ENCODE data around the gene ELFN1.

- no peak for TF ChIP-seq CTCF (IDR thresholded peaks at IDR 0.05; ENCODE audit: low read depth, low read length, missing input control)
- no peak for TF ChIP-seq EGR1 (IDR thresholded peaks at IDR 0.05; ENCODE audit: low read depth in 2 of 2)
- no peak for TF ChIP-seq RAD21 (IDR thresholded peaks at IDR 0.05)
- TF ChIP-seq MAX (IDR thresholded peaks at IDR 0.05), result no peak
- TF ChIP-seq JUND (IDR thresholded peaks at IDR 0.05), result no peak
Measured at GRCh38 chr7:1666823-1667565, 3.1 kb upstream of the ELFN1 start.
